GM19035 (cell line): ENCODE results near the gene KATNB1.
"Not testable (repeated sequence)": the region's sequence is repeated elsewhere in the genome, so short reads cannot be mapped to it uniquely, and the experiment has no call there.

Experiments
- ATAC-seq: cut with Tn5 transposase; IDR thresholded peaks from one replicate; pipeline ENCODE4 v1.9.1; 2021; ENCODE audit not compliant: unreplicated experiment

The KATNB1 gene

GRCh38 chr16:57788252-57788841 lies 52.8 kb downstream of the KATNB1 start:
- ATAC-seq = no peak

GRCh38 chr16:57788951-57789350 lies 53.4 kb downstream of the KATNB1 start:
- no peak for ATAC-seq

- no peak for ATAC-seq
Observed at GRCh38 chr16:57791195-57791892, 55.8 kb downstream of the KATNB1 start.

DNA sequence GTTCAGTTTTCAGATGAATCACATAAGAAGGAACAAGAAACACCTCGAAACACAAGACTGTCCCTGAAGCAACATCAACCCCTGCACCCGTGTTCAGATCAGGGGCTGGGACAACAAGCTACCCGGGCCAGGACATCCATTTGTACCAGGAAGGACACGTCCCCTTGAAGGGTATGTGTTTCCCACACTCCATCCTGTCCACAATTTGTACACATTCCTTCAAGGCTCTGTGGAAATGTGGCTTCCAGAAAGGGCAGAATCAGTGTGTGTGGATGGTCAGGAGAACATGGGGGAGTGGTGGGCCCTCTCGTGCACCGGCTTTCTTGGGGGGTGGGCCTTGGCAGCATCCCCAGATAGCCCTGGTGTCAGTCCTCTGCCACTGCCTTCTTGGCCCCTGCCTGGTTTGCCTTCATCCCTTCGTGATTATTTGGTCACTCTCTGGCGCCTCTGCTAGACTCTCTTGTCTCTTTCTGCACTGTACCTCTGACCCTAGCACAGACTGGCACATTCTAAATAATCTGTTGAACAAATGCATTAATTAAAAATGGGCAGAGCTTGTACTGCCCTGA lies 56.4 kb downstream of the KATNB1 start:
- no peak for ATAC-seq

GRCh38 chr16:57794849-57795430 lies 59.4 kb downstream of the KATNB1 start:
- no peak for ATAC-seq

DNA sequence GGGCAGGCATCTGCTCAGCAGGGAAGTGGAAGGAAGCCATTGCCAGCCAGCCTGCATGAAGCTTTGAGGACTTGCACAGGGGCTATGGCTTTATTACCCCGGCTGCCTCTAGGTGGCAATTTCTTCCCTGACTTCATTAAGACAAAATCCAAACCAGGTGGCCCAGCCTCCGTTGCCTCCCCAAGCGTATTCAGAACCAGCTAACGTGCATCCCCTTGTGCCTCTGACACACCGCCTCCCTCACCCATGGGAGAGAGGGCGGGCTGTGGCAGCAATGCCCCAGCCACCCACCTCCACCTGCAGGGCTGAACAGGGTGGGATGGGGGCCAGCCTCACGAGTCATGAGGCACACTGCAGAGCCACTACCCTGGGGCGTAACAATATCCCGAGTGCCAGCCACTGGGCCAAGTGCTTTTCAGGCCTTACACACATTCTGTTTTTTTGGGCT lies 59.9 kb downstream of the KATNB1 start:
- ATAC-seq = no peak

- ATAC-seq = not testable (repeated sequence)
Observed at GRCh38 chr16:57796014-57796413, 60.4 kb downstream of the KATNB1 start.

DNA sequence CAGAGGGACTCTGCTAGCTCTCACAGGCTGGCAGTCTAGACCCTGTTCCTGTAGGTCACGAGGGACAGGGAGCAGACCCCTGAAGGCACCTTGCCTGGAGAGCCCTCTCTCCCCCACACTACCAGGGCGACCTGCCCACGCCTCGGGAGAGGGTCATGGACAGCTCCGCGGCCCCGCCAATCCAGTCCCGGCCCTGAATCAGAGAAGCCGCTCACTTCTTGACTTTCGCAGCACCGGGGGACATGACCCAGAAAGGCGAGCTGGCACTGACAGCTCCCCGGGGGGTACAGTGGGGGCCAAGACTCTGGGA lies 61.6 kb downstream of the KATNB1 start:
- ATAC-seq = no peak

DNA sequence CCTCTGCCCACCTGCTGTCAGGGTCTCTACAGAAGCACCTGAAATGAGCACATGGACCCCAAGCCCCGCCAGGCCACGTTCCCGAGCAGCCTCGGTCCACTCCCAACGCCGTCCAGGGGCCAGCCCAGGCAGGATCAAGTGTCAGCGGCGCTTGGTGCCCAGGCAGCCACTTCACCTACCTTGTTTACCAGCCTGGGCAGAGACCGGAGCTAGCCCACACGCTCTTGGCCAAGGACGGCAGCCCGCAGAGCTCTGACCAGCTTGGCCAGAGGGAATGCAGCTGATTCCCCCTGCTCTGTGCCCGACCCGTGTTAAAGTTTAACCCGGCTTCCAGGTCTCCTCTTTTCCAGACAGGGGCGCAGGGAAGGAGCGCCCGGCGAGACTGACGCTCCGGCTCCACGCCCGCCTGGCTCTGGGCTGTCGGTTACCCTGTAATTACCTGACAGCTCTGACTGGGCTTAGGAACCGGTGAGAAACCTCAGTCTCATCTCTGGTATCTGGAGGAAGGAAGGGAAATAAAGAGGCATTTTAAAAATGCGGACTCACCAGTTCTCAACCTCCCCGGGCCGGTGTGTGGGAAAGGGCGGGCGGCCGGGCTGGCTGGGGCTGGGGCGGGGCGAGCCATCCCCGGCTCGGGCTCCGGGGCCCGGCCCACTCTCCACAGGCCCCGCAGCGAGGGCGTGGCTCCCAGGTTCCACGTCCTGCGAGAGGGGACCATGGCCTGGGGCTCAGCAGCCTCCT lies 62.1 kb downstream of the KATNB1 start:
- no peak for ATAC-seq

DNA sequence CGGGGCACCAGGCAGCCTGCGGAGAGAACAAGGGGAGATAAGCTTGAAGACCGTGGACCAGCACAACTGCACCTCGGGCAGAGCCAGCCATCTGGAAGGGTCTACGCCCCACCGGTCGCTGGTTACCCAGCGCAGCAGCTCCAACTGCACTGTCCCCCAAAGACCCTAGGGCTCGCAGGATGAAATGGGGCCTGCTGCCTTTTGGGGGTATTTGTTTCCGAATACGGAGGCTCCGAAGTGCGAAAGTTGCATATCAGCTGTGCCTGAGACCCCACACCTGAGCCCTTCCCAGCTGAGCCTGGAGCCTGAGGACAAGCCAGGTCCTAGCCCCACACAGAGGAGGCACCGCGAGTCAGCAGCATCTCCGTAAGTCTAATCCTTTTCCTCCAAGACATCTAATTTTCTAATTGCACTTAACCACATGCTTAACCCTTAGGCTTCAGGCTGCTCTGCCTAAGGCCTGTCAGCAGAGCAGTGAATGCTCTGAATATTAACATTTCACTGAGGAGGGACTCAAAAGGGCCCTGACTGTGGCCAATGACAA lies 62.8 kb downstream of the KATNB1 start:
- ATAC-seq = no peak

DNA sequence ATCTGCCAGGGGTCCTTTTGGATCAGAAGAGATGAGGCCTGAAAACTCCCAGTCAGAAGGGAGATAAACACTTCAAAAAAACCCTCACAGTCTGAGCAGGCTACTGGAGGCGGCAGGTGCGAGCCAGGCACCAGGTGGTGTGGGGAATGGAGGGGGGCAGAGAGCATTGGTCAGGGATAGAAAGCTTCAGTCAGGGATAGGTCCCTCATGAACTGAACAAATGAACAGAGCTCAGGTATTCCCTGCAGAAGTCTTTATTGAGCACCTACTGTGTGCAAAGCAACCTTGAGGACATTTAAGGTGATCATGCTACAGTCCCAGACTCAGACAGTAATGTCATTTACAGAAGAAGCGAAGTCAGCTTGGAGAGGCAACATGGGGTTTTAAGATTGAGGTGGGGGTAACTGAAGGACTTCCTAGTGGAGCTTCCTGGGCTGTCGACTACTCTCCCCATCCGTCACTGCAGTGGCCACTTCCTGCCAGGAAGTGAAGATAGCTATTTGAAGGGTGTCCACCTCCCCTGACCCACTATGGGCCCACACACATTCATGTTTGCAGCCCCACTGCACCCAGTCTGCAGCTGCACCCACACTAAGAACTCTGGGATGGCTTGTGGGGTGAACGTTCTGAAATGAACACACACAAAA lies 63.5 kb downstream of the KATNB1 start:
- ATAC-seq = no peak

DNA sequence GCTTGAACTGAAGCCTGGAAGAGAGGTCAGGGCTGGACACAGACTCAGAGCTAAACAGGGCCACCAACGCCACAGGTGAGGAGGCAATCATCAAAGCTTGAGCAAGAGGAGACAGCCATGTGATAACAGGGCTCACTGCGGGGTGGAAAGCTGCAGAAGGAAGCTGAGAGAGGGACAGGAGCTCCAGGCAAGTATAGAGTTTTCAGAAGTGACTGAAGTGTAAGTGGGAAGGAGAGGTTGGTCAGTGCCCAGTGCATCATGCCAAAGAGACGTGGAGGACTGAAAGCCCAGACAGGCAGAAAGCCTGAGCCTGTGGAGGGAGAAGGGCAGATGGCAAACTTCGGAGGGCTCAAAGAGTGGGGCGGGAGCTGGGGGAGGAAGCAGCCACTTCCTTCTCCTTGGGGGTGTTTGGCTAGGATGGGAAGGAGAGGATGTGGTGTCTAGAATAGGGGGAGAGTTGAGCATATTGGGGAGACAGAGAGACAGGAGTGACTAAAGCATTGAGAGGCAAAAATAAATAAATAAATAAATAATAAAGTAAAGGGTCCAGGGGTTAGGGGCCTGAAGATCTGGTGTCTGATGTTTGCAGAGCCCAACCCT lies 64.1 kb downstream of the KATNB1 start:
- ATAC-seq = no peak

DNA sequence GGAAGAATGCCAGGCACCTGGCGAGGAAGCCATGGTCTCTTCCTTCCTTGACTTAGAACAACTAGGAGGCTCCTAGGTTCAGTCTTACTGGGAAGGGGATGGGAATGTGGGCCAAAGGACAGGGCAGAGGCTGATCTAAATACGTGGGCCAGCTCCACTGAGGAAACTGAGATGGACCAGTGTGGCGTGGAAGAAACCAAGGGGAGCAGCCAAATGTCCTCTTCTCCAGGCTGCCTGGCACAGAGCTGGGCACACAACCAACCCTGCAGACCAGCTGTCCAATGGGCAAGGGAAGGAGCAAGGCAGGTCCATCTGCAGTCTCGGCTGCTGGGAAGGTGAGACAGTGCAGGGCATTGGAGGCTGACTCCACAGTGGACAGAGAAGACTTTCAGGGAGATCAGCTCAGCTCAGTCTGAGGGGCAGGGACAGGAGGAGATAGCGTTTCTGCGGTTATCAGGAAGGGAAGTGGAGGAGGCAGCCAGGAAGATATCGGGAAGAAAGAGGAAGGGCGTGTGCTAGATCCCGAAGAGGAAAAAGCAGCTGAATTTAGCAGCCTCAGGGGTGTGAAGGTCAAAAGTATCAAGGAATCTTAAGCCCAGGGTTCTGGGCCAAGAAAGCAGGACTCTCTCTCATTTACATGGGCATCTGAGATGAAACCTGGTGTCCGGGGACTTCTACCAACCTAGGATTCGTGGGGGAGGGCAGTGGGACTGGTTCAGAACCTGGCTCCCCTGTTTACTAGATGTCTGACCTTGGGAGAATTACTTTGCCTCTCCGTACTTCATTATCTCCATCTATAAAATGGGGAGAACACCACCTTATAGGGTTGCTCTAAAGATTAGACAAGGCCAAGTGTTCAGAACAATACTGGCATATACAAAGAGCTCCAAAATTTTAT lies 64.9 kb downstream of the KATNB1 start:
- no peak for ATAC-seq

GRCh38 chr16:57801098-57801808 lies 65.7 kb downstream of the KATNB1 start:
- ATAC-seq = no peak

GRCh38 chr16:57801809-57802340 lies 66.3 kb downstream of the KATNB1 start:
- ATAC-seq = no peak

DNA sequence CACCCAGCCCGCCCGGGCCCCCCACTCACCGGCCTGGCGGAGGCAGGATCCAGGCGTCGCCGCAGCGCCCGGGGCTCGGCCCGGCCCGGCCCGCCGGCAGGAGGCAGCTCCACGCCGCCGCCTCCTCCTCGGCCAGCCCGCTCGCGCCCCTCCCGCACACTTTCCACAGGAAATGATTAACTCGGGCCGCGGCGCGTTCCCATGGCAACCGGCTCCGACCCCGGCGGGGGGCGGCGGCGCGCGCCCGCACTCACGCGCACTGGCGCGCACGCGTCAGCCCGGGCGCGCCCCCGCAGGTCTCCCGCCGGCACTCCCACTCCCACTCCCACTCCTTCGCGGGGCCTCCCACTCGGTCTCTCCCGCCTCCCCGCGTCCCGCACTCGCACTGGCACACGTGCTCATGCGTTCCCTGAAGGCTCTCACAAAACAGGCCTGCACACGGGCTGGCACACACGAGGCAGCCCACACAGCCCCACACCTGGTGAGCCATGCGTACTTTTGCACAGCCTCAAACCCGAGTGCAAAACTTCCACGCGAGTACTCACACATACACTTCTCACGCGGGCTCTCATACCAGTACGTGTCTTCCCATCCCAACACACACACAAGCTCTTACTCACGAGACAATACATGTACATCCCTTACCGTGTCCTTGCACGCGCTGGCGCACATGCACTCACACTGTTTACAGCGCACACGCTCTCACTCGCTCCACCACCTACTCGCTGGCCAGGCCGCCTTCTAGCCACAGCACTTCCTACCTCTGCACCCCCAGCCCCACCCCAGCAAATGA lies 67.0 kb downstream of the KATNB1 start, which contains the start of gene KIFC3:
Gene KIFC3, minus strand, starts transcription at position 151 of the 793 bp plus-strand sequence. CDS start 4,248 bp downstream, outside the sequence.
- ATAC-seq = no peak

GRCh38 chr16:57803134-57803990 lies 67.8 kb downstream of the KATNB1 start:
- ATAC-seq = no peak
